GM18907 (cell line): ENCODE results near the gene TMEM215.

Source experiments
- ATAC-seq: cut with Tn5 transposase; IDR thresholded peaks from one replicate; pipeline ENCODE4 v1.9.1; 2021; ENCODE audit warnings: mild to moderate bottlenecking, moderate library complexity; ENCODE audit not compliant: unreplicated experiment

The TMEM215 gene

DNA sequence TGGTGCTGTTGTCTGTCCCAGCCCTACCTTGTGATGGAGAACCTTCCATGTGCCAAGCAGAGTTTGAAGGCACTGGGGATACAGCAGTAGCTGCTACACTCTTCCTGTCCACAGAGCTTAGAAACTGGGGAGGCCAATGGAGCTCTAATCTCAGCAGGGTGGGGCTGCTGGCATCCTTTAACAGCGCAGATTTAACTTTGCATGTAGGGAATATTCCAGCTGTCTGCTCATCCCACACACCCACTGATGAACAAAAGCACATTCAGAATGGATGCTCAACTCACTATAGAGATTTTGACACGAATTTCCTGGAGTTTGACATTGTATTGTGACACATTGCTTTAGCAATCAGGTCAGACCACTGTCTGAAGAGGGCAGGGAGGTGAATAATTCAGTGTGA is 49.0 kb downstream of the TMEM215 start:
- no peak for ATAC-seq
